ENCODE data around the gene ABAT. TPM values are rescaled to one million over a fixed set of nuclear protein-coding genes. Genes with fewer than 3 reads are reported as not detected.

The ABAT gene
- total RNA-seq, 2 experiments from 2014 or later, result 2.0 to 6.7 TPM

DNA sequence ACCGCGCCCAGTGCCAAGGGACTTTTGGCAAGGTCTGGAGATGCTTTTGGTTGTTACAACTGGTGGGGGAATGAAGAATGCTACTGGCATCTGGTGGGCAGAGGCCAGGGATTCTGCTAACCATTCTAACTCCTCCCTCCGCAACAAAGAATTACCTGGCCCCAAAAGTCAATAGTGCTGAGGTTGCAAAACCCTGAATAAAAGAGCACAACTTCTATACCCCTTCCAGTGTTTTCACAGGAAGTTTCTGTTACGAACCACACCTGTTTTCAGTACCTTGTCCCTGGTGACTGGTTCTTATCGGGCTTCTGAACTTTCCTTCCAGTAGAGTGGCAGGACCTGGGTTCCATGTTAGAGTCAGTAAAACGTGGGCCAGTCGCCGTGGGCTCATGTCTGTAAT, 17.3 kb downstream of the ABAT start:
- H3K4me3 ChIP-seq (ENCODE audit: low read depth, low read length, poor library complexity, severe bottlenecking), result no peak overlapping the region
- no peak overlapping the region for H2AFZ ChIP-seq (ENCODE audit: low read length)
- H3K4me2 ChIP-seq (ENCODE audit: low read length), result no peak overlapping the region
- no peaks in the 10 kb centered on the region for H3K36me3 ChIP-seq (ENCODE audit: insufficient read depth, low read length)
- CTCF ChIA-PET (ENCODE audit: unreplicated experiment), result no interaction called here
- H3K9me2 ChIP-seq (ENCODE audit: insufficient read depth, low read length), result no peaks in the 10 kb centered on the region
- H3K27ac ChIP-seq (ENCODE audit: low read depth, low read length, poor library complexity, severe bottlenecking), result no peak overlapping the region
- BruUV-seq (replicated peaks), result no TSS peak
- intact Hi-C loops (cut with micrococcal nuclease; ENCODE audit: unreplicated experiment), result no loop called here
- H3K79me2 ChIP-seq (ENCODE audit: insufficient read depth, low read depth, low read length), result no peaks in the 10 kb centered on the region
- no peaks in the 10 kb centered on the region for H4K20me1 ChIP-seq (ENCODE audit: insufficient read depth, low read length)
- POLR2A ChIA-PET, result no interaction called here
- H3K4me1 ChIP-seq (ENCODE audit: insufficient read depth, low read length, poor library complexity, severe bottlenecking), result no peaks in the 10 kb centered on the region
- no peak for DNase-seq (ENCODE audit: low spot score)
- H3K9me3 ChIP-seq (ENCODE audit: low read length), result peaks cover 14% of the 10 kb centered on the region; the same call in 1 of the 2 replicates
- TF ChIP-seq EZH2phosphoT487 (IDR thresholded peaks at IDR 0.05; ENCODE audit: borderline replicate concordance, low read depth, low read length), result no peak
- TF ChIP-seq, protein P1, sequence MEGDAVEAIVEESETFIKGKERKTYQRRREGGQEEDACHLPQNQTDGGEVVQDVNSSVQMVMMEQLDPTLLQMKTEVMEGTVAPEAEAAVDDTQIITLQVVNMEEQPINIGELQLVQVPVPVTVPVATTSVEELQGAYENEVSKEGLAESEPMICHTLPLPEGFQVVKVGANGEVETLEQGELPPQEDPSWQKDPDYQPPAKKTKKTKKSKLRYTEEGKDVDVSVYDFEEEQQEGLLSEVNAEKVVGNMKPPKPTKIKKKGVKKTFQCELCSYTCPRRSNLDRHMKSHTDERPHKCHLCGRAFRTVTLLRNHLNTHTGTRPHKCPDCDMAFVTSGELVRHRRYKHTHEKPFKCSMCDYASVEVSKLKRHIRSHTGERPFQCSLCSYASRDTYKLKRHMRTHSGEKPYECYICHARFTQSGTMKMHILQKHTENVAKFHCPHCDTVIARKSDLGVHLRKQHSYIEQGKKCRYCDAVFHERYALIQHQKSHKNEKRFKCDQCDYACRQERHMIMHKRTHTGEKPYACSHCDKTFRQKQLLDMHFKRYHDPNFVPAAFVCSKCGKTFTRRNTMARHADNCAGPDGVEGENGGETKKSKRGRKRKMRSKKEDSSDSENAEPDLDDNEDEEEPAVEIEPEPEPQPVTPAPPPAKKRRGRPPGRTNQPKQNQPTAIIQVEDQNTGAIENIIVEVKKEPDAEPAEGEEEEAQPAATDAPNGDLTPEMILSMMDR (conservative IDR thresholded peaks at IDR 0.05; ENCODE audit: low read length), result no peak

DNA sequence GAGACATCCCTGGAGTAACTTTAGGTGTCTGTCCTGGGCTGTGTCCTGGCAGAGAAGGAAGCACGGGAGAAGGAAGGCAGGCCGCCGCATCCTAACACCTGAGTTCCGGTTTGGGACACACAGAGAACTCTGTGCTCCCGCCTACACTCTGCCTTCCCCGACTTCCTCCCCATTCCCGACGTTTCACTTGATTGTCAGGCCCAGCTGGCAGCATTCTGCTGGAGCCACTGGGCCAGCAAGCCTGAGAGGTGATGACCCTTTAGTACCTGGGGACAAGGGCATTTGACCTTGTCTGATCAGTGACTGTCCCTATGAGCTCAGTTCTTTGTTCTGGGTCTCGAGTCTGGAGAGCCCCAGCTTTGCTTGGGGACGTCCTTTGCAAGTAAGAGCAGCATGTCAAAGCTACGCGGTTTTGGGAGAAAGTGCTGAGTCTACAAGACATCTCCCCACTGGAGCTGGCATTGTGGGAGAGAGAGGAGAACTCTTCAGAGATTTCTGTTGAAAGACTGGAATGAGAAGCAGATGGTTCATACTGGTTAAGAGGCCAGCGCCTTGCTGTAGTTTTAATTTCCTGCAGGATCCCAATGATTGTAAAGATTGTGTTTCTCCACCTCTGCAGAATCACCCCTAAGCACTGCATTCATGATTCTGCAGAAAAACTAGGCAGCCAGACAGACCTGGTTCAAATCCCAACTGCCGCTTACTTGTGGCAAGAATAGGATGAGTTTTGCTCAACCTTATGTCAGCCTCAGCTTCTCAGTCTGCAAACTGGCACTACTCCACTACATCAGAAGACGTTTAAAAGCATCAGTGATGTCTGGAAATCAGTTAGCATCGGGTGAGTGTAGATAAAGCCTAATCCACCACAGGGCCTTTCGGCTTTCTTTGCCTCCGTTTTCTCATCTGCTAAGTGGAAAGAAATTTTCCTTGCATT, 20.6 kb downstream of the ABAT start:
- intact Hi-C loops (cut with micrococcal nuclease; ENCODE audit: unreplicated experiment), result no loop called here
- H3K4me3 ChIP-seq (ENCODE audit: low read depth, low read length, poor library complexity, severe bottlenecking), result no peak overlapping the region
- TF ChIP-seq EZH2phosphoT487 (IDR thresholded peaks at IDR 0.05; ENCODE audit: borderline replicate concordance, low read depth, low read length), result no peak
- TF ChIP-seq, protein P1 (conservative IDR thresholded peaks at IDR 0.05; ENCODE audit: low read length), result no peak
- H3K79me2 ChIP-seq (ENCODE audit: insufficient read depth, low read depth, low read length), result no peaks in the 10 kb centered on the region
- H3K9me2 ChIP-seq (ENCODE audit: insufficient read depth, low read length), result no peaks in the 10 kb centered on the region
- no peak overlapping the region for H2AFZ ChIP-seq (ENCODE audit: low read length)
- H4K20me1 ChIP-seq (ENCODE audit: insufficient read depth, low read length), result no peaks in the 10 kb centered on the region
- H3K4me1 ChIP-seq (ENCODE audit: insufficient read depth, low read length, poor library complexity, severe bottlenecking), result no peaks in the 10 kb centered on the region
- ChIA-PET CTCF (ENCODE audit: unreplicated experiment) (no interaction called here), POLR2A (no interaction called here)
- no peak for DNase-seq (ENCODE audit: low spot score)
- no peak overlapping the region for H3K4me2 ChIP-seq (ENCODE audit: low read length)
- no peak overlapping the region for H3K27ac ChIP-seq (ENCODE audit: low read depth, low read length, poor library complexity, severe bottlenecking)
- BruUV-seq (replicated peaks), result no TSS peak
- peaks cover 2% of the 10 kb centered on the region; the same call in 1 of the 2 replicates for H3K9me3 ChIP-seq (ENCODE audit: low read length)
- H3K36me3 ChIP-seq (ENCODE audit: insufficient read depth, low read length), result no peaks in the 10 kb centered on the region

DNA sequence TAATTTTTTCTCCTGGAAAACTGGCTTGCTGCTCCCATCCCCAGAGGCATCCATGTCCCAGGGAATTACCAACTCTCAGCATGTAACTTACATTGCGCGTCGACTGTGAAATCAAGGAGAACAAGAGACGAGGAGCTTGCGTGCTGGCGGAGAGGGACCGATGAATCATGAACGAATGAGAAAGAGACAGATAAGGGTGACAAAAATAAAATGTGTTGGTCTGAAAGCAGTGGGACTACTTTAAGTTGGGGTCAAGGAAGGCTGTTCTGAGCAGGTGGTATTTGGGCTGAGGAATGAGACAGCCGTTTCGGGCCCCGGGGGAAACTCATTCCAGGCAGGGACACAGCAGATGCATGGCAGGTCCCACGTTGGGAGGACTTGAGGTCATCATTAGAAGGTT, 22.5 kb downstream of the ABAT start:
- Histone ChIP-seq H3K9me2 (ENCODE audit: insufficient read depth, low read length) (no peaks in the 10 kb centered on the region), H3K9me3 (ENCODE audit: low read length) (no peaks in the 10 kb centered on the region), H3K4me2 (ENCODE audit: low read length) (no peak overlapping the region), H4K20me1 (ENCODE audit: insufficient read depth, low read length) (no peaks in the 10 kb centered on the region), H3K36me3 (ENCODE audit: insufficient read depth, low read length) (no peaks in the 10 kb centered on the region), H3K27ac (ENCODE audit: low read depth, low read length, poor library complexity, severe bottlenecking) (no peak overlapping the region), H2AFZ (ENCODE audit: low read length) (no peak overlapping the region), H3K79me2 (ENCODE audit: insufficient read depth, low read depth, low read length) (no peaks in the 10 kb centered on the region), H3K4me3 (ENCODE audit: low read depth, low read length, poor library complexity, severe bottlenecking) (no peak overlapping the region), H3K4me1 (ENCODE audit: insufficient read depth, low read length, poor library complexity, severe bottlenecking) (no peaks in the 10 kb centered on the region)
- BruUV-seq (replicated peaks), result no TSS peak
- no peak for TF ChIP-seq EZH2phosphoT487 (IDR thresholded peaks at IDR 0.05; ENCODE audit: borderline replicate concordance, low read depth, low read length)
- TF ChIP-seq, protein P1 (conservative IDR thresholded peaks at IDR 0.05; ENCODE audit: low read length), result no peak
- no peak for DNase-seq (ENCODE audit: low spot score)
- ChIA-PET POLR2A (no interaction called here), CTCF (ENCODE audit: unreplicated experiment) (no interaction called here)
- intact Hi-C loops (cut with micrococcal nuclease; ENCODE audit: unreplicated experiment), result no loop called here

Data from OCI-LY7 (cell line).